Measurements from ENCODE around the gene DOK6.
A peak's percentile ranks its signal among the peaks of the same experiment; 100 is the strongest.

DOK6 gene

GRCh38 chr18:69480460-69480859, 79.8 kb downstream of the DOK6 start:
- no peak for TF ChIP-seq CTCF (IDR thresholded peaks at IDR 0.05; ENCODE audit: insufficient read depth, low read depth, low read length, missing control alignments)
- no peak for DNase-seq (ENCODE audit: low read depth)
- H3K4me3 ChIP-seq (ENCODE audit: low read length): no peak overlapping the region

- no peak overlapping the region for H3K4me3 ChIP-seq (ENCODE audit: low read length)
- TF ChIP-seq CTCF (IDR thresholded peaks at IDR 0.05; ENCODE audit: insufficient read depth, low read depth, low read length, missing control alignments): no peak
- no peak for DNase-seq (ENCODE audit: low read depth)
These were observed 82.9 kb downstream of the DOK6 start for GRCh38 chr18:69483574-69483973.

- DNase-seq (ENCODE audit: low read depth): peak; percentile 28
- no peak overlapping the region for H3K4me3 ChIP-seq (ENCODE audit: low read length)
- TF ChIP-seq CTCF (IDR thresholded peaks at IDR 0.05; ENCODE audit: insufficient read depth, low read depth, low read length, missing control alignments): no peak
These were observed 84.2 kb downstream of the DOK6 start for GRCh38 chr18:69484699-69485396.

- no peak overlapping the region for H3K4me3 ChIP-seq (ENCODE audit: low read length)
- no peak for DNase-seq (ENCODE audit: low read depth)
- TF ChIP-seq CTCF (IDR thresholded peaks at IDR 0.05; ENCODE audit: insufficient read depth, low read depth, low read length, missing control alignments): no peak
These were observed 87.1 kb downstream of the DOK6 start for GRCh38 chr18:69487488-69488394.

GRCh38 chr18:69490072-69490471, 89.4 kb downstream of the DOK6 start:
- no peak overlapping the region for H3K4me3 ChIP-seq (ENCODE audit: low read length)
- TF ChIP-seq CTCF (IDR thresholded peaks at IDR 0.05; ENCODE audit: insufficient read depth, low read depth, low read length, missing control alignments): no peak
- no peak for DNase-seq (ENCODE audit: low read depth)

- no peak for DNase-seq (ENCODE audit: low read depth)
- no peak overlapping the region for H3K4me3 ChIP-seq (ENCODE audit: low read length)
- no peak for TF ChIP-seq CTCF (IDR thresholded peaks at IDR 0.05; ENCODE audit: insufficient read depth, low read depth, low read length, missing control alignments)
These were observed 90.1 kb downstream of the DOK6 start for GRCh38 chr18:69490813-69491212.

Data from epithelial cell of esophagus (primary cell).